Measurements from ENCODE around the gene SEMA4G.

SEMA4G gene

GRCh38 chr10:100934084-100934659 lies 35.1 kb upstream of the SEMA4G start:
- ChIA-PET CTCF (interaction anchor here (1.0 to 1.7 kb wide), 5 partner anchors 9 to 80 kb away, joined by 3 to 5 read pairs (median 4); no protein-coding TSS in a partner anchor), POLR2A (no interaction called here)
- peak; percentile 40 for TF ChIP-seq CTCF (IDR thresholded peaks at IDR 0.05; ENCODE audit: insufficient read depth, low read length, missing control alignments)
- no peak overlapping the region for H3K4me3 ChIP-seq (ENCODE audit: low read depth, low read length)
- DNase-seq (ENCODE audit: low read depth, low spot score): no peak

GRCh38 chr10:100939763-100940344 lies 29.4 kb upstream of the SEMA4G start:
- DNase-seq (ENCODE audit: low read depth, low spot score): peak; percentile 46
- POLR2A ChIA-PET: interaction anchor here (0.6 kb wide), 1 partner anchor 18 kb away, joined by 3 read pairs; no protein-coding TSS in a partner anchor
- CTCF ChIA-PET: interaction anchor here (1.3 kb wide), 1 partner anchor 9 kb away, joined by 5 read pairs; no protein-coding TSS in a partner anchor
- no peak for TF ChIP-seq CTCF (IDR thresholded peaks at IDR 0.05; ENCODE audit: insufficient read depth, low read length, missing control alignments)
- no peak overlapping the region for H3K4me3 ChIP-seq (ENCODE audit: low read depth, low read length)

- ChIA-PET POLR2A (no interaction called here), CTCF (interaction anchor here (1.3 to 2.2 kb wide), 4 partner anchors 8 to 72 kb away, joined by 3 to 5 read pairs (median 4); no protein-coding TSS in a partner anchor)
- no peak for TF ChIP-seq CTCF (IDR thresholded peaks at IDR 0.05; ENCODE audit: insufficient read depth, low read length, missing control alignments)
- no peak for DNase-seq (ENCODE audit: low read depth, low spot score)
- no peak overlapping the region for H3K4me3 ChIP-seq (ENCODE audit: low read depth, low read length)
Measured at GRCh38 chr10:100942229-100942628, 27.1 kb upstream of the SEMA4G start.

GRCh38 chr10:100943508-100943907 lies 25.8 kb upstream of the SEMA4G start:
- no peak for TF ChIP-seq CTCF (IDR thresholded peaks at IDR 0.05; ENCODE audit: insufficient read depth, low read length, missing control alignments)
- CTCF ChIA-PET: interaction anchor here (0.9 to 2.2 kb wide), 5 partner anchors 9 to 71 kb away, joined by 3 to 5 read pairs (median 4); no protein-coding TSS in a partner anchor
- DNase-seq (ENCODE audit: low read depth, low spot score): no peak
- H3K4me3 ChIP-seq (ENCODE audit: low read depth, low read length): no peak overlapping the region
- POLR2A ChIA-PET: no interaction called here

GRCh38 chr10:100945754-100946153 lies 23.6 kb upstream of the SEMA4G start:
- ChIA-PET POLR2A (no interaction called here), CTCF (interaction anchor here (1.0 to 1.2 kb wide), 2 partner anchors 9 to 52 kb away, joined by 4 read pairs; no protein-coding TSS in a partner anchor)
- TF ChIP-seq CTCF (IDR thresholded peaks at IDR 0.05; ENCODE audit: insufficient read depth, low read length, missing control alignments): no peak
- H3K4me3 ChIP-seq (ENCODE audit: low read depth, low read length): no peak overlapping the region
- DNase-seq (ENCODE audit: low read depth, low spot score): no peak

GRCh38 chr10:100948916-100949315 lies 20.4 kb upstream of the SEMA4G start:
- no peak overlapping the region for H3K4me3 ChIP-seq (ENCODE audit: low read depth, low read length)
- ChIA-PET POLR2A (no interaction called here), CTCF (interaction anchor here (1.1 to 4.7 kb wide), 4 partner anchors 9 to 21 kb away, joined by 3 to 28 read pairs (median 4); partner anchors contain the start of gene SEMA4G)
- no peak for DNase-seq (ENCODE audit: low read depth, low spot score)
- no peak for TF ChIP-seq CTCF (IDR thresholded peaks at IDR 0.05; ENCODE audit: insufficient read depth, low read length, missing control alignments)
